GM10266 (cell line): ENCODE results near the gene CLEC16A.
"Not testable (repeated sequence)": the region's sequence is repeated elsewhere in the genome, so short reads cannot be mapped to it uniquely, and the experiment has no call there.

ENCODE experiments used
- DNase-seq: peaks from one replicate; pipeline ENCODE4 v3.0.0; 2012; ENCODE audit errors: extremely low spot score
- TF ChIP-seq, protein P1 (sequence below): IDR thresholded peaks from 2 replicates; pipeline ENCODE4 v1.5.1; 2012; ENCODE audit warnings: mild to moderate bottlenecking, low read depth; ENCODE audit not compliant: control insufficient read depth, insufficient read depth; ENCODE audit errors: missing control alignments

CLEC16A gene

DNA sequence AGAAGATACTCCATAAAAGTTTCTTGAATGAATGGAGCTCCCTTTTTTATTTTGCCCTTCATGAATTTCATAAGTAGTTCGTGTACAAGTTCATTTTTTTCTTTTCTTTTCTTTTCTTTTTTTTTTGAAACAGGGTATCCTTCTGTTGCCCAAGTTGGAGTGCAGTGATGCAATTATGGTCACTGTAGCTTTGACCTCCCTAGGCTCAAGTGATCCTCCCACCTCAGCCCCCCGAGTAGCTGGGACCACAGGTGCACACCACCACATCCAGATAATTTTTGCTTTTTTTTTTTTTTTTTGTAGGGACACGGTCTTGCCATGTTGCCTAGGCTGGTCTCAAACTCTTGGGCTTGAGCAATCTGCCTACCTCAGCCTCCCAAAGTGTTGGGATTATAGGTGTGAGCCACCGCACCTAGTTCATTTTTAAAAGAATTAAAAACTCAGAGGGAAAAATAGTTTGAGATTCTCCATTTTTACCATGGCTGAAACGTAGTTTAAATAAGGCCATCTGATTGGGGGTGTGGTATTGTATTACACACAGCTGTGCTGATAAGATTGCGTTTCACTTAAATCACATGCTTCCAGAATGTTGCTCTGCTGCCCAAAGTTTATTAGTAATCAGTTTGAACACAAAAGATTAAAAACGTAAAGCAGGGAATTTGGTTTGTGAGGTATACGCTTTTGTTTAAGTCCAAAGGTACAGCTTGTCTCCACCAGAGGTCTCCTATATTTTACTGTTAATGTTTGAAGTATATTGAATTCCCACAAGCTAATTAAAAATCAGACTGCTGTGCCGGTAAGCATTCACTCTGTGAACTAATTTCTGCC, 157.5 kb downstream of the CLEC16A start:
- no peak for DNase-seq
- TF ChIP-seq, protein P1, sequence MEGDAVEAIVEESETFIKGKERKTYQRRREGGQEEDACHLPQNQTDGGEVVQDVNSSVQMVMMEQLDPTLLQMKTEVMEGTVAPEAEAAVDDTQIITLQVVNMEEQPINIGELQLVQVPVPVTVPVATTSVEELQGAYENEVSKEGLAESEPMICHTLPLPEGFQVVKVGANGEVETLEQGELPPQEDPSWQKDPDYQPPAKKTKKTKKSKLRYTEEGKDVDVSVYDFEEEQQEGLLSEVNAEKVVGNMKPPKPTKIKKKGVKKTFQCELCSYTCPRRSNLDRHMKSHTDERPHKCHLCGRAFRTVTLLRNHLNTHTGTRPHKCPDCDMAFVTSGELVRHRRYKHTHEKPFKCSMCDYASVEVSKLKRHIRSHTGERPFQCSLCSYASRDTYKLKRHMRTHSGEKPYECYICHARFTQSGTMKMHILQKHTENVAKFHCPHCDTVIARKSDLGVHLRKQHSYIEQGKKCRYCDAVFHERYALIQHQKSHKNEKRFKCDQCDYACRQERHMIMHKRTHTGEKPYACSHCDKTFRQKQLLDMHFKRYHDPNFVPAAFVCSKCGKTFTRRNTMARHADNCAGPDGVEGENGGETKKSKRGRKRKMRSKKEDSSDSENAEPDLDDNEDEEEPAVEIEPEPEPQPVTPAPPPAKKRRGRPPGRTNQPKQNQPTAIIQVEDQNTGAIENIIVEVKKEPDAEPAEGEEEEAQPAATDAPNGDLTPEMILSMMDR, result no peak

DNA sequence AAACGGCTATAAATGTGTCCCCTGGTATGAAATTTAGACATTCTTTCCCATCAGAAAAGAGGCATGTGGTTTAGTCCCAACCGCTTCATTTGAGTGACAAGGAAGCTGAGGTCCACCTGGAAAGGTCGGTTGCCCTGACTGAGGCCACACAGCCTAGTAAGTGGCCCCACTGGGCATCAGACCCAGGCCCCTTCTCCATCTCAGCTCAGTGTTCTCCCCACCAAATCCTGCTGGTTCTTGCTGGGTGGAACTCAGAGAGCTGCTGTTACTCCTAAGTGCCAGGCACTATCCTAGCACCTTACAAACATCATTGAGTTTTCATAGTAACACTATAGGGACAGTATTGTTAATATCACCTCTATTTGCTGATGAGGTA, 158.1 kb downstream of the CLEC16A start:
- TF ChIP-seq, protein P1, result no peak
- DNase-seq, result no peak

DNA sequence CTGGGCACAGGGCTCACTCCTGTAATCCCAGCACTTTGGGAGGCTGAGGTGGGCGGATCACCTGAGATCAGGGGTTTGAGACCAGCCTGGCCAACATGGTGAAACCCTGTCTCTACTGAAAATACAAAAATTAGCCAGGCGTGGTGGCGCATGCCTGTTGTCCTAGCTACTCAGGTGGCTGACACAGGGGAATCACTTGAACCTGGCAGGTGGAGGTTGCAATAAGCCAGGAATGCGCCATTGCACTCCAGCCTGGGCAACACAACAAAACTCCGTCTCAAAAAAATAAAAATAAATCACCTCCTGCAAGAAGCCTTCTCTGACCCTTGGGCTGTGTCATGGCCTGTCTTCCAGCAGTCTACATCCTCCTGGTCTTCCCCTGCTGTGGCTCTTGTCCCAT, 158.9 kb downstream of the CLEC16A start:
- DNase-seq, result not testable (repeated sequence)

DNA sequence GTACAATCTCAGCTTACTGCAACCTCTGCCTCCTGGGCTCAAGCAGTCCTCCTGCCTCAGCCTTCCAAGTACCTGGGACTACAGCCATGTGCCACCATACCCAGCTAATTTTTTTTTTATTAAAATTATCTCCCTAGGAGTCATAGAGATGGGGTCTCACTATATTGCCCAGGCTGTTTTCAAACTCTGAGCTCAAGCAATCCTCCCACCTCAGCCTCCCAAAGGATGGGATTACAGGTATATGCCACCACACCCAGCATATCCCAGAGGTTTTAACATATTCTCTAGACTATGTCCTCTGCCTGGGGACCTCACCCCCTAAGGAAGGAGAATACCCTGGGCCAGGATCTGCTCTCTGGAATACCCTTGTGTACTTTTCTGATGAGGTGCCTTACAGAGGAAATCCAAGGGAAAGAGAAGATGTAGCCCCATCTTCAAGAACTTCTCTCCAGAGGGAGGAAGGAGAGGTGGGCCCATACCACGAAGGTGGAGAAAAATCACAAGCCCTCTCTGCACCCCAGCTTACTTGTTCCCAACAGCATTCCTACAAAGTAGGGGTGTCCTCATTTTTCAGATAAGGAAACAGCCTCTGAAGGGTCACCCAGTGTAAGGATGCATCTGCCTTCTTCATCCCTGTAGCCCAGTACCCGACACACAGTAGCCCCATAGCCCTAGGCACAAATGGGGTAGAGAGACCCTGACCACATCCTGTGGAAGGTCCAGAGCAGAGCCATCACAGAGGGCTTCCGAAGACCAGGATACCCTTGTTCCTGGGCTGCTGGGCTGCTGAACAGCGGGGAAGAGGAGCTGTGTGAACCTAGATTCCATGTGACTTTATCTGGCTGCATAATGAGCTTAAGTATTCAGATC, 160.0 kb downstream of the CLEC16A start:
- TF ChIP-seq, protein P1, result no peak
- no peak for DNase-seq

DNA sequence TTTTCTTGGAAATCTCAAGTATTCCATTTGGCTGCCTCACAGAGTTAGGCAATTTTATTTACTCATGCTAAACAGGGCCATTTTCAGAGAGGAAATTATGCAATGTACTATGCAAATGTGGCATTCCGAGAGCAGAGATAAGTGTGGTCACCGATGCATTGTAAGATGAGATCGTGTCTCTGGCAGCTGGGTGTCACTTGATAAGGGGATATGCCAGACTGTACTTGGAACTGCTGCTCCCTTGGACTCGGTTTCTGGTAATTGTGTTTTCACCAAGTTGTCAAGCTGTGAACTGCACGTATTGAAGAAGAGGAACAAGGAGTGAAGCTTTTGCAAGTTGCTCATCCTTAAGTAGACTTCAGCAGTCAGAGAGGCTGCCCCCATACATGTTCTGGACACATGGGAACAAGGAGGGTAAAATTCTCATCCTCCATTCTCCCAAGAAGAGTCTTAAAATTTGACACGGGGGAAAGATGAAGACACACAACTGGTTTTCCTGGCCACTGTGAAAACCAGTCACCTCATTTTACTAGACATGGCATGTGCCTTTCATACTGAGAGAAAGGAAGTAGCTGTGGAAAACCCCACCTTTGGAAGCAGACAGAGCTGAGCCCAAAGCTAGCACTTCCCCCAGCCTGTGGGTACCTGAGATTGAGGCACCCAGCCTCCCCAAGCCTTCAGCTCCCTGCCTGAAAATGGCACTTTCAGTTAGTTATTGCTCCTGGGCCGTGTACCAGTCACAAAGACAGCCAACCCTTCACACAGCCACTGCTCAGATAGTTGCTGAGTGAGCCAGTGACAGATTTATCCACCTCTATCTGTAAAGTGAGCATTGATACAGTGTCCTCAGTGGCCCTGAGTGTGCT, 160.9 kb downstream of the CLEC16A start:
- peak; percentile 60 for DNase-seq

DNA sequence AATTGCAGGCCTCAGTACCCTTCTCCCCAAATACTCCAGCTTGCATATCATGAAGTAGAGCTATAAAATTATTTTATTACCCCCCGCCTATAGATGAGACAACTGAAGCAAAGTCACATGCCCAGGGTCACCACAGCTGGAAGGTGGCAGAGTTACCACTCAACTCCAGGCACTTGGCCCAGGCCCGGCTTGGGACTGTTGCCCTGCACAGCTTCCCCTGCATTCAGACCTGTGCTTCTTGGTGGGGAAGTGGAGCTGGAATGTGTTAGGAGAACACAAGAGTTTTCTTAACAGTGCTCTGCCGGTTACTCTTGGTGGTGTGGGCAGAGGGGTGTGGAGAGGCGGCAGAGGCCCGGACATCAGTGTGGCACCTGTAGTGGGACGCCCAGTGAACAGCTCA, 162.4 kb downstream of the CLEC16A start:
- TF ChIP-seq, protein P1, result no peak
- DNase-seq, result no peak

More for the DNA sequence above, 160.9 kb downstream of the CLEC16A start:
- TF ChIP-seq, protein P1, result no peak

DNA sequence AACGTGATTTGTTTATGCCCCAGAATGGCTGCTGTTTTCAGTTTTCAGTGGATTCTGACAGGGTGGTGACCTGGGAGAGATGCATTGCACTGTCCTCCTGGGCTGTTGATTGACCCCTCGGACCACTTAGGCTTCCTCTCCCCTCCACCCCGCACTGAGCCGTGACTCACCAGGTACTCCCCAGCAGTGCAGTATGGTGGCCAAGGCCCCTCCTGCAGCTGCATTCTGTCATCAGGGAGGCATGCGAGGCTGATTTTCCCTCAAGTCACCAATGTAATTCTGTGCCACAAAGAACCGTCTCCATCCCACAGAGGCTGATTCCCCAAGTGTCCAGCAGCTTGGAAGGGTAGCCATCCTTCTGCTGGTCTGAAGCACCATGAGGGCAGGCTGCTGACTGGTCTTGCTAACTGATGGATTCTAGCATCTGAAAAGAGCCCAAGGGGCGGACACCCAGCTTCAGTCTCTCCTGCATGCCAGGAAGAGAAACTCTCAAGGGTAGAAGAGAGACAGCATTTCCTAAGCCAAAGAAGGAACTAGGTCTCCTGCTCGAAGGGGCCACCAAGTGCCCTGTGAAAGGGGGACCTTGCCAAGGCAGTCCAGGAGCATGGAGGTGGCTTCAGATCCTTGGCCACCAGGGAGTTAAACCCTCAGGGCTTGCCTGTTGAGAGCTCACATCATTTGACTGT, 163.6 kb downstream of the CLEC16A start:
- DNase-seq, result no peak
- TF ChIP-seq, protein P1, result no peak
